IMR-90 (cell line): ENCODE data around the gene SLC9A3. TPM values are rescaled to one million over a fixed set of nuclear protein-coding genes. Genes with fewer than 3 reads are reported as not detected.

Source experiments
- ATAC-seq: fragments of 200-7000 bp; cut with Tn5 transposase; 2 replicates; pipeline ENCODE4 v1.9.1; 2020; ENCODE audit warnings: low read depth, mild to moderate bottlenecking, moderate library complexity
- BruUV-seq: library from RNA; stranded (reverse); fragments of 400-500 nt; replicated peaks from 2 replicates; lab custom pipeline; 2021; lab: Mats Ljungman, UMichigan
- CTCF ChIA-PET: fragments of 300-600 bp; formaldehyde crosslinking; extraction: SDS; loops from one replicate; lab custom pipeline; 2021; ENCODE audit warnings: antibody characterized with exemption; lab: Yijun Ruan, JAX
- POLR2A ChIA-PET: fragments of 300-600 bp; sonication (Branson Sonifier 250); formaldehyde crosslinking; loops from one replicate; lab custom pipeline; 2022; ENCODE audit warnings: antibody characterized with exemption; ENCODE audit not compliant: unreplicated experiment; lab: Charles Lee
- DNase-seq: peaks from one replicate; pipeline ENCODE4 v3.0.0; 2013
- H2AFZ ChIP-seq: replicated peaks from 2 replicates; pipeline ENCODE3; 2013; ENCODE audit warnings: low read length, mild to moderate bottlenecking; ENCODE audit not compliant: poor library complexity
- H2AK5ac ChIP-seq: 2 replicates; pipeline ENCODE4 v1.6.1; 2013; ENCODE audit warnings: low read depth, low read length, inconsistent platforms
- H2AK9ac ChIP-seq: replicated peaks from 2 replicates; pipeline ENCODE3; 2013; ENCODE audit warnings: mild to moderate bottlenecking, low read depth, low read length, moderate library complexity; ENCODE audit not compliant: poor library complexity
- H2BK120ac ChIP-seq: 2 replicates; pipeline ENCODE4 v1.6.1; 2013; ENCODE audit warnings: low read depth, low read length, inconsistent platforms
- H2BK15ac ChIP-seq: 3 replicates; pipeline ENCODE4 v1.6.1; 2013; ENCODE audit warnings: low read depth, low read length, inconsistent platforms
- H2BK20ac ChIP-seq: 2 replicates; pipeline ENCODE4 v1.6.1; 2013; ENCODE audit warnings: low read depth, mild to moderate bottlenecking, inconsistent platforms, low read length, moderate library complexity
- H2BK5ac ChIP-seq: 2 replicates; pipeline ENCODE4 v1.6.1; 2013; ENCODE audit warnings: mild to moderate bottlenecking, low read depth, low read length, inconsistent platforms; ENCODE audit not compliant: poor library complexity, severe bottlenecking
- H3K14ac ChIP-seq: replicated peaks from 2 replicates; pipeline ENCODE4 v1.6.1; 2013; ENCODE audit warnings: low read depth, low read length, inconsistent platforms
- H3K18ac ChIP-seq: 2 replicates; pipeline ENCODE4 v1.6.1; 2013; ENCODE audit warnings: low read depth, low read length, control low read depth
- H3K23ac ChIP-seq: 2 replicates; pipeline ENCODE4 v1.6.1; 2013; ENCODE audit warnings: low read depth, low read length, inconsistent platforms
- H3K27ac ChIP-seq: 2 replicates; pipeline ENCODE4 v1.5.1; 2013; ENCODE audit warnings: mild to moderate bottlenecking, control low read depth, low read length; ENCODE audit not compliant: insufficient read depth
- H3K27me3 ChIP-seq: 2 replicates; pipeline ENCODE4 v1.6.1; 2013; ENCODE audit warnings: low read length; ENCODE audit not compliant: control insufficient read depth, insufficient read depth
- H3K36me3 ChIP-seq: 2 replicates; pipeline ENCODE4 v1.6.1; 2013; ENCODE audit warnings: low read length, mixed read lengths; ENCODE audit not compliant: control insufficient read depth, insufficient read depth
- H3K4ac ChIP-seq: 2 replicates; pipeline ENCODE4 v1.6.1; 2013; ENCODE audit warnings: low read depth, low read length, inconsistent platforms
- H3K4me1 ChIP-seq: 2 replicates; pipeline ENCODE4 v1.6.1; 2013; ENCODE audit warnings: low read length, mixed read lengths; ENCODE audit not compliant: control insufficient read depth, insufficient read depth
- H3K4me2 ChIP-seq: 2 replicates; pipeline ENCODE4 v1.6.1; 2013; ENCODE audit warnings: low read depth, mild to moderate bottlenecking, control low read depth, low read length, moderate library complexity
- H3K4me3 ChIP-seq: 2 replicates; pipeline ENCODE4 v1.5.1; 2013; ENCODE audit warnings: low read depth, mild to moderate bottlenecking, control low read depth, low read length, moderate library complexity; ENCODE audit not compliant: insufficient read depth
- H3K56ac ChIP-seq: 2 replicates; pipeline ENCODE4 v1.6.1; 2013; ENCODE audit warnings: low read length, inconsistent platforms; ENCODE audit not compliant: insufficient read depth; ENCODE audit errors: extremely low read depth
- H3K79me1 ChIP-seq, 2 experiments: 2 replicates each; pipeline ENCODE4 v1.6.1; 2013; ENCODE audit warnings: low read length in 2 of 2, inconsistent platforms in 1 of 2, low read depth in 1 of 2
- H3K9ac ChIP-seq: 2 replicates; pipeline ENCODE4 v1.6.1; 2013; ENCODE audit warnings: low read depth, low read length, control low read depth
- H3K9me1 ChIP-seq: 2 replicates; pipeline ENCODE4 v1.6.1; 2013; ENCODE audit warnings: low read length, inconsistent platforms; ENCODE audit not compliant: insufficient read depth
- H3K9me3 ChIP-seq: 2 replicates; pipeline ENCODE4 v1.6.1; 2013; ENCODE audit warnings: low read length; ENCODE audit not compliant: control insufficient read depth, insufficient read depth
- H4K20me1 ChIP-seq: 2 replicates; pipeline ENCODE4 v1.6.1; 2013; ENCODE audit warnings: low read length, inconsistent platforms; ENCODE audit not compliant: insufficient read depth
- H4K5ac ChIP-seq: 2 replicates; pipeline ENCODE4 v1.6.1; 2013; ENCODE audit warnings: mild to moderate bottlenecking, low read depth, low read length, control low read depth
- H4K8ac ChIP-seq, 2 experiments: 2 replicates each; pipeline ENCODE4 v1.6.1; 2013; ENCODE audit warnings: low read depth in 2 of 2, low read length in 2 of 2, control low read depth in 1 of 2, inconsistent platforms in 1 of 2
- H4K91ac ChIP-seq: 2 replicates; pipeline ENCODE4 v1.6.1; 2013; ENCODE audit warnings: low read depth, low read length, inconsistent platforms; ENCODE audit not compliant: insufficient read depth
- BHLHE40 ChIP-seq: fragments of 150-350 bp; IDR thresholded peaks from 2 replicates; pipeline ENCODE4 v1.6.1; 2016; ENCODE audit warnings: mild to moderate bottlenecking, low read depth, low read length
- CEBPB ChIP-seq: IDR thresholded peaks from 2 replicates; pipeline ENCODE4 v1.6.1; 2012; ENCODE audit warnings: low read depth, low read length, improper control_type of control experiment
- ELK1 ChIP-seq: fragments of 150-350 bp; IDR thresholded peaks from 2 replicates; pipeline ENCODE4 v1.6.1; 2016; ENCODE audit warnings: low read depth, mild to moderate bottlenecking, low read length, moderate library complexity, borderline replicate concordance
- FOS ChIP-seq: fragments of 150-350 bp; IDR thresholded peaks from 2 replicates; pipeline ENCODE4 v1.6.1; 2016; ENCODE audit warnings: low read depth, low read length
- MAFK ChIP-seq: IDR thresholded peaks from 2 replicates; pipeline ENCODE4 v1.6.1; 2012; ENCODE audit warnings: low read depth, low read length, improper control_type of control experiment
- MAZ ChIP-seq: IDR thresholded peaks from 2 replicates; pipeline ENCODE4 v1.6.1; 2012; ENCODE audit warnings: low read depth, mild to moderate bottlenecking, low read length, improper control_type of control experiment, moderate library complexity, borderline replicate concordance
- MXI1 ChIP-seq: IDR thresholded peaks from 2 replicates; pipeline ENCODE4 v1.6.1; 2012; ENCODE audit warnings: low read depth, mild to moderate bottlenecking, low read length, moderate library complexity, borderline replicate concordance
- NFE2L2 ChIP-seq: fragments of 150-350 bp; IDR thresholded peaks from 2 replicates; pipeline ENCODE4 v1.6.1; 2016; ENCODE audit warnings: low read depth, mild to moderate bottlenecking, low read length
- POLR2A ChIP-seq: IDR thresholded peaks from 2 replicates; pipeline ENCODE4 v1.6.1; 2012; ENCODE audit warnings: mild to moderate bottlenecking, low read depth, low read length
- RAD21 ChIP-seq: IDR thresholded peaks from 2 replicates; pipeline ENCODE4 v1.6.1; 2012; ENCODE audit warnings: low read length, improper control_type of control experiment
- RCOR1 ChIP-seq: IDR thresholded peaks from 2 replicates; pipeline ENCODE4 v1.6.1; 2012; ENCODE audit warnings: mild to moderate bottlenecking, low read length, improper control_type of control experiment; ENCODE audit not compliant: insufficient replicate concordance
- RFX5 ChIP-seq: IDR thresholded peaks from 2 replicates; pipeline ENCODE4 v1.8.0; 2012; ENCODE audit warnings: low read depth, mild to moderate bottlenecking, low read length, moderate library complexity
- SMC3 ChIP-seq: fragments of 150-350 bp; IDR thresholded peaks from 2 replicates; pipeline ENCODE4 v1.6.1; 2016; ENCODE audit warnings: low read depth, mild to moderate bottlenecking, antibody characterized with exemption, low read length, moderate library complexity
- USF2 ChIP-seq: fragments of 150-350 bp; IDR thresholded peaks from 2 replicates; pipeline ENCODE4 v1.6.1; 2017; ENCODE audit warnings: mild to moderate bottlenecking, antibody characterized with exemption, low read length, low read depth
- WGBS, 2 experiments: methylation state at CpG; one replicate each; pipeline versions ENCODE4 v1.1.5 to v1.1.7; 2013; ENCODE audit warnings: missing lambda C conversion rate in 2 of 2; ENCODE audit not compliant: insufficient read length in 1 of 2; ENCODE audit errors: extremely low coverage in 2 of 2; 5-methylcytosine and 5-hydroxymethylcytosine counted together
- dilution Hi-C: fragments of 300-500 bp; cut with HindIII; formaldehyde crosslinking; loops from one replicate; pipeline ENCODE4 v1.14.3; 2018; ENCODE audit warnings: low sequenced_read_pairs; ENCODE audit not compliant: unreplicated experiment
- in situ Hi-C: fragments of 300-500 bp; cut with MboI; formaldehyde crosslinking; loops from 3 replicates; pipeline ENCODE4 v1.14.3; 2019; ENCODE audit warnings: low sequenced_read_pairs, inconsistent platforms, mixed read lengths
- intact Hi-C: fragments of 100-400 bp; cut with micrococcal nuclease; formaldehyde crosslinking; loops from 2 replicates; pipeline ENCODE4 v1.10.0; 2022
- polyA plus RNA-seq, 3 experiments: library from polyadenylated mRNA; depleted of rRNA; stranded (reverse); fragments of >200 nt; gene quantifications; 2 replicates each; pipeline ENCODE4 v1.2.3, GENCODE V29; 2012; ENCODE audit warnings: low replicate concordance in 1 of 3
- total RNA-seq: library from RNA; depleted of rRNA; stranded (reverse); fragments of >200 nt; gene quantifications from 2 replicates; pipeline ENCODE4 v1.2.3, GENCODE V29; 2012
- TF ChIP-seq, protein P1 (sequence below): conservative IDR thresholded peaks from 2 replicates; pipeline ENCODE4 v1.5.1; 2012; ENCODE audit warnings: mild to moderate bottlenecking, low read depth, low read length, improper control_type of control experiment

SLC9A3 gene
- total and polyA plus RNA-seq, 2 of the 4 experiments (the other 2 are of a cell fraction) = 0.72 to 1.5 TPM

DNA sequence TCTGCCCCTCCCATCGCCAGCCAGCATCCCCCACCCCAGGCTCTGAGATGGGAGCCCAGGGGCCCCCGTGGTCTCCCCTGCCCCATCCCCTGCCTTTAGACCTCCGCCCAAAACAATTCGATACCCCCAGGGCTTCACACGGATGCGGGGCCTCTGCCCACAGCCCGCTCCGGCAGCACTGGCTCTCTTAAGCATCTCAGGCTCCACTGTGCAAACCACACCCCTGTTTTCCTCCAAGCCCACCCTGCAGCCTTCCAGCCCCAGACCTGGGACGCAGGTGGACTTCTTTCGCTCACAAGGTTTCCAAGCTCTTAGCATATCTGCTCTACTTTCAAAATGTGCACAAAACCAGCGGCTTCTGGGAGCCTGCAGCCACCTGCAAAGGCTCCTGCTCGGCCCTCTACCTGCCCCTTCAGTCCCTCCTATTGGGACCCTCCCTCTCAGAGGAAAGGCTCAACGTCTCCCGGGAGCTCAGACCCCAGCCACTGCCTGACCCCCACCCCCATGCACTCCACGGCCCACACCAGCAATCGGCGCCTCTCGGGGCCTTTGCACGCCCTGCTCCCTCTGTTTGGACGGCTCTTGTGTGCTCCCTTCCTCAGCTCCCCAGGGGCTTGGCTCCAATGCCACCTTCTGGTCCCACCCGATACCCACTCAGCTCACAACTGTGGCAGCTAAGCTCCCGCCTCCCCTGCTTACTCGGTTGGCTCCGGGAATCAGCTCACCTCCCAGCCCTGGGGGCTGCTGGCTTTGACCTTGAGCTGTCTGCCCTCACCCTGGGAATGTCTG lies 918 bp upstream of the SLC9A3 start:
- no peak overlapping the region for H4K91ac ChIP-seq
- H2BK120ac ChIP-seq = no peak overlapping the region
- H3K27me3 ChIP-seq = peaks cover 80% of the 10 kb centered on the region
- intact Hi-C loops = no loop called here
- no peak overlapping the region for H3K14ac ChIP-seq
- no peak overlapping the region for H4K5ac ChIP-seq
- no peak overlapping the region for H3K4me3 ChIP-seq
- no peak overlapping the region for H2AK5ac ChIP-seq
- no peak overlapping the region for H3K27ac ChIP-seq
- H2BK15ac ChIP-seq = no peak overlapping the region
- CTCF ChIA-PET = no interaction called here
- no peak overlapping the region for H4K8ac ChIP-seq
- no peak overlapping the region for H2AFZ ChIP-seq
- ATAC-seq = no peak
- H3K79me1 ChIP-seq = no peaks in the 10 kb centered on the region
- H3K56ac ChIP-seq = no peak overlapping the region
- no peak overlapping the region for H2BK20ac ChIP-seq
- WGBS, 2 experiments = 28% methylated on average over 10 of the region's 24 CpGs; no CpG with 5 or more reads in 1 of the 2 experiments
- H3K4me1 ChIP-seq = no peaks in the 10 kb centered on the region
- no peaks in the 10 kb centered on the region; the same call in 1 of the 2 replicates for H3K9me1 ChIP-seq
- peak overlapping the region; percentile 15 for H2AK9ac ChIP-seq
- H3K18ac ChIP-seq = no peak overlapping the region
- POLR2A ChIA-PET = no interaction called here
- H3K4me2 ChIP-seq = no peak overlapping the region
- in situ Hi-C loops = no loop called here
- no peak overlapping the region for H3K23ac ChIP-seq
- DNase-seq = no peak
- no peak overlapping the region for H3K4ac ChIP-seq
- no peak for TF ChIP-seq RCOR1
- no peak for TF ChIP-seq ELK1
- no peak for TF ChIP-seq NFE2L2
- no peak for TF ChIP-seq RFX5
- no peak for TF ChIP-seq USF2
- TF ChIP-seq MAZ = no peak
- TF ChIP-seq, protein P1, sequence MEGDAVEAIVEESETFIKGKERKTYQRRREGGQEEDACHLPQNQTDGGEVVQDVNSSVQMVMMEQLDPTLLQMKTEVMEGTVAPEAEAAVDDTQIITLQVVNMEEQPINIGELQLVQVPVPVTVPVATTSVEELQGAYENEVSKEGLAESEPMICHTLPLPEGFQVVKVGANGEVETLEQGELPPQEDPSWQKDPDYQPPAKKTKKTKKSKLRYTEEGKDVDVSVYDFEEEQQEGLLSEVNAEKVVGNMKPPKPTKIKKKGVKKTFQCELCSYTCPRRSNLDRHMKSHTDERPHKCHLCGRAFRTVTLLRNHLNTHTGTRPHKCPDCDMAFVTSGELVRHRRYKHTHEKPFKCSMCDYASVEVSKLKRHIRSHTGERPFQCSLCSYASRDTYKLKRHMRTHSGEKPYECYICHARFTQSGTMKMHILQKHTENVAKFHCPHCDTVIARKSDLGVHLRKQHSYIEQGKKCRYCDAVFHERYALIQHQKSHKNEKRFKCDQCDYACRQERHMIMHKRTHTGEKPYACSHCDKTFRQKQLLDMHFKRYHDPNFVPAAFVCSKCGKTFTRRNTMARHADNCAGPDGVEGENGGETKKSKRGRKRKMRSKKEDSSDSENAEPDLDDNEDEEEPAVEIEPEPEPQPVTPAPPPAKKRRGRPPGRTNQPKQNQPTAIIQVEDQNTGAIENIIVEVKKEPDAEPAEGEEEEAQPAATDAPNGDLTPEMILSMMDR = no peak
- no peak for TF ChIP-seq POLR2A
- TF ChIP-seq FOS = no peak
- no peak for TF ChIP-seq CEBPB
- TF ChIP-seq MXI1 = no peak
- TF ChIP-seq RAD21 = no peak
- no peak for TF ChIP-seq MAFK
- no peak for TF ChIP-seq SMC3
- no peak for TF ChIP-seq BHLHE40
- H3K9me3 ChIP-seq = no peaks in the 10 kb centered on the region
- H4K20me1 ChIP-seq = no peaks in the 10 kb centered on the region
- dilution Hi-C loops = no loop called here
- H2BK5ac ChIP-seq = no peak overlapping the region
- H3K36me3 ChIP-seq = no peaks in the 10 kb centered on the region
- no TSS peak for BruUV-seq
- no peak overlapping the region for H3K9ac ChIP-seq
